Measurements from ENCODE around the gene RPL10. TPM values are rescaled to one million over a fixed set of nuclear protein-coding genes. Genes with fewer than 3 reads are reported as not detected.

The RPL10 gene
- total RNA-seq, 1 experiment from 2014 or later = 2,445 TPM

GRCh38 chrX:154433605-154434004 is 35.4 kb downstream of the RPL10 start:
- Histone ChIP-seq H3K36me3 (ENCODE audit: insufficient read depth, low read length, poor library complexity, severe bottlenecking) (peaks cover 8% of the 10 kb centered on the region), H3K27ac (ENCODE audit: low read depth, low read length, poor library complexity, severe bottlenecking) (no peak overlapping the region), H3K4me1 (ENCODE audit: insufficient read depth, low read length, poor library complexity, severe bottlenecking) (peaks cover 14% of the 10 kb centered on the region), H3K4me3 (ENCODE audit: low read depth, low read length, poor library complexity, severe bottlenecking) (no peak overlapping the region), H3K9me3 (ENCODE audit: low read depth, low read length, poor library complexity, severe bottlenecking) (no peaks in the 10 kb centered on the region), H3K27me3 (replicated peaks; ENCODE audit: insufficient read depth, low read depth, low read length, poor library complexity) (no peaks in the 10 kb centered on the region)
- CTCF ChIA-PET = no interaction called here
- TF ChIP-seq EZH2 (IDR thresholded peaks at IDR 0.05; ENCODE audit: borderline replicate concordance, low read depth, low read length, poor library complexity, severe bottlenecking) (no peak), CTCF (conservative IDR thresholded peaks at IDR 0.05; ENCODE audit: low read depth, low read length) (no peak)
- BruUV-seq (replicated peaks) = no TSS peak
- POLR2A ChIA-PET (ENCODE audit: low non-redundant PET) = no interaction called here
- intact Hi-C loops (cut with micrococcal nuclease; ENCODE audit: unreplicated experiment) = no loop called here
- DNase-seq (ENCODE audit: low spot score) = no peak

GRCh38 chrX:154434394-154435168 is 36.4 kb downstream of the RPL10 start:
- intact Hi-C loops (cut with micrococcal nuclease; ENCODE audit: unreplicated experiment) = no loop called here
- no peaks in the 10 kb centered on the region for H3K9me3 ChIP-seq (ENCODE audit: low read depth, low read length, poor library complexity, severe bottlenecking)
- no peaks in the 10 kb centered on the region for H3K27me3 ChIP-seq (replicated peaks; ENCODE audit: insufficient read depth, low read depth, low read length, poor library complexity)
- ChIA-PET CTCF (no interaction called here), POLR2A (ENCODE audit: low non-redundant PET) (no interaction called here)
- H3K4me3 ChIP-seq (ENCODE audit: low read depth, low read length, poor library complexity, severe bottlenecking) = no peak overlapping the region
- DNase-seq (ENCODE audit: low spot score) = no peak
- peaks cover 13% of the 10 kb centered on the region for H3K4me1 ChIP-seq (ENCODE audit: insufficient read depth, low read length, poor library complexity, severe bottlenecking)
- no peak overlapping the region for H3K27ac ChIP-seq (ENCODE audit: low read depth, low read length, poor library complexity, severe bottlenecking)
- no peak for TF ChIP-seq EZH2 (IDR thresholded peaks at IDR 0.05; ENCODE audit: borderline replicate concordance, low read depth, low read length, poor library complexity, severe bottlenecking)
- no peak for TF ChIP-seq CTCF (conservative IDR thresholded peaks at IDR 0.05; ENCODE audit: low read depth, low read length)
- peaks cover 12% of the 10 kb centered on the region for H3K36me3 ChIP-seq (ENCODE audit: insufficient read depth, low read length, poor library complexity, severe bottlenecking)
- BruUV-seq (replicated peaks) = no TSS peak

- peaks cover 17% of the 10 kb centered on the region for H3K36me3 ChIP-seq (ENCODE audit: insufficient read depth, low read length, poor library complexity, severe bottlenecking)
- ChIA-PET POLR2A (ENCODE audit: low non-redundant PET) (no interaction called here), CTCF (no interaction called here)
- H3K4me3 ChIP-seq (ENCODE audit: low read depth, low read length, poor library complexity, severe bottlenecking) = no peak overlapping the region
- TF ChIP-seq CTCF (conservative IDR thresholded peaks at IDR 0.05; ENCODE audit: low read depth, low read length) = no peak
- no peak for TF ChIP-seq EZH2 (IDR thresholded peaks at IDR 0.05; ENCODE audit: borderline replicate concordance, low read depth, low read length, poor library complexity, severe bottlenecking)
- H3K27me3 ChIP-seq (replicated peaks; ENCODE audit: insufficient read depth, low read depth, low read length, poor library complexity) = no peaks in the 10 kb centered on the region
- intact Hi-C loops (cut with micrococcal nuclease; ENCODE audit: unreplicated experiment) = no loop called here
- BruUV-seq (replicated peaks) = no TSS peak
- H3K4me1 ChIP-seq (ENCODE audit: insufficient read depth, low read length, poor library complexity, severe bottlenecking) = peaks cover 11% of the 10 kb centered on the region
- no peak for DNase-seq (ENCODE audit: low spot score)
- H3K27ac ChIP-seq (ENCODE audit: low read depth, low read length, poor library complexity, severe bottlenecking) = no peak overlapping the region
- H3K9me3 ChIP-seq (ENCODE audit: low read depth, low read length, poor library complexity, severe bottlenecking) = no peaks in the 10 kb centered on the region
Observed at GRCh38 chrX:154435171-154435733, 37.1 kb downstream of the RPL10 start.

Measured in A673 (cell line).